ENCODE data around the gene CLDN9. TPM values are rescaled to one million over a fixed set of nuclear protein-coding genes. Genes with fewer than 3 reads are reported as not detected.

Gene CLDN9
- total RNA-seq, 1 donor from 2014 or later, result not detected

DNA sequence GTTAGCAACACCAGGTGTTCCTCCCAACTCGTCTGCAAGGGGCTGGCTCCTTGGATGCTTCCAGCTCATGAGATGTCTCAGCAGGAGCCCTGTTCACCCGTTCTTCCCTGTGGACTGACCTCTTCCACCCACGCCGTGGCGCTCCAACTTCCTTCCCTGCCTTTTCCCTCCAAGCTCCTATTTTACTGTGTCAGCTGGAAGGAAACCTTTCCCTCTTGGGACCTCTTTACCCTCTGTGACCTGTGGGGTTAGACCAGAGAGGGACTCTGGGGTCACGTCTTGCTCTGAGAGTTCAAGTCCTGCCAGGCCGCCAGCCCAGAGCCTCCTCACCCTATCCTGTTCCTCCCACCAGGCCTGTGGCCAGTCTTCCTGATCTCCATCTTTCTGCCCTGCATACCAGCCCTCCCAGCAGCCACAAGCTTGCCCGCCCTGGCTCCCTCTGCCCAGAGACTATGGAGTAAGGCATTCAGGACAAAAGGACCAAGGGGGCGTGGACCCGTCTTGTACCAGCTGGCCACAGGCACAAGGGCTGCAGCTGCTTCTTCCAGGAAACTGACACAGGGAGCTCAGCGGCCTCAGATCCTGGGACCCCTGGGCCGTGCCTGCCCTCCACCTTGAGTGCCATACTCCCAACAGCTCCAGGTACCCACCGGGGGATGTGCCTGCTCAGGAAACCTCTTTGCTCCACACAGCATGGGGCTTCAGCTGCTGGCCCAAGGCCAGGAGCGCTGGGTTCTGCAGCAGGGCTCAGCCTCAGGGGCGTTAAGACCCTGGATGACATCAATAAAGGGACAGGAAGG is 40.5 kb upstream of the CLDN9 start:
- Histone ChIP-seq H3K4me1 (peaks cover 6 to 17% of the 10 kb centered on the region in 2 donors), H3K4me3 (no peak overlapping the region), H3K27me3 (peaks cover 10% of the 10 kb centered on the region), H3K36me3 (no peaks in the 10 kb centered on the region), H3K27ac (no peak overlapping the region), H3K9me3 (no peaks in the 10 kb centered on the region)
- intact Hi-C loops (cut with DNase I), result no loop called here
- TF ChIP-seq, protein P1, sequence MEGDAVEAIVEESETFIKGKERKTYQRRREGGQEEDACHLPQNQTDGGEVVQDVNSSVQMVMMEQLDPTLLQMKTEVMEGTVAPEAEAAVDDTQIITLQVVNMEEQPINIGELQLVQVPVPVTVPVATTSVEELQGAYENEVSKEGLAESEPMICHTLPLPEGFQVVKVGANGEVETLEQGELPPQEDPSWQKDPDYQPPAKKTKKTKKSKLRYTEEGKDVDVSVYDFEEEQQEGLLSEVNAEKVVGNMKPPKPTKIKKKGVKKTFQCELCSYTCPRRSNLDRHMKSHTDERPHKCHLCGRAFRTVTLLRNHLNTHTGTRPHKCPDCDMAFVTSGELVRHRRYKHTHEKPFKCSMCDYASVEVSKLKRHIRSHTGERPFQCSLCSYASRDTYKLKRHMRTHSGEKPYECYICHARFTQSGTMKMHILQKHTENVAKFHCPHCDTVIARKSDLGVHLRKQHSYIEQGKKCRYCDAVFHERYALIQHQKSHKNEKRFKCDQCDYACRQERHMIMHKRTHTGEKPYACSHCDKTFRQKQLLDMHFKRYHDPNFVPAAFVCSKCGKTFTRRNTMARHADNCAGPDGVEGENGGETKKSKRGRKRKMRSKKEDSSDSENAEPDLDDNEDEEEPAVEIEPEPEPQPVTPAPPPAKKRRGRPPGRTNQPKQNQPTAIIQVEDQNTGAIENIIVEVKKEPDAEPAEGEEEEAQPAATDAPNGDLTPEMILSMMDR (IDR thresholded peaks at IDR 0.05), result no peak
- DNase-seq (ENCODE audit: low spot score in 2 of 2), result no peak

DNA sequence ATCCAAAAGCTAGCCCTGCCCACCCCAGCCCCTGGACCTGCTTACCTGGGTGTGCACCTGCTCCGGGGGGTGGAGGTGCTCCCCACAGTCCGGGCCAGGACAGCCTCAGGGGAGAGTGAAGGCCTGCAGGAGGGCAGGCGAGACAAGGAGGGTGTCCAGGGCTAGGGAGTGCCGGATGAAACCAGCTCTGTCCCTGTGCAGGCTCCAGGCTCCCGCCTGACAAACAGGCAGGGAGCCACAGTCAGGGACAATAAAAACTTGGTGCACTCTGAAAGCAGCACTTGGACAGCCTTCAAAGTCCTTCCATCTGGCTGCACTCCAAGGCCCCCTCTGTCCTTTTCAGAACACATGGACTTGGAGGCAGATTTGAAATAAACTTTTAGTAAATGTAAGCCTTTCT is 39.6 kb upstream of the CLDN9 start:
- intact Hi-C loops (cut with DNase I), result no loop called here
- Histone ChIP-seq H3K36me3 (no peaks in the 10 kb centered on the region), H3K4me3 (no peak overlapping the region), H3K4me1 (peaks cover 5 to 17% of the 10 kb centered on the region in 2 donors), H3K9me3 (no peaks in the 10 kb centered on the region), H3K27ac (no peak overlapping the region), H3K27me3 (peaks cover under 1% of the 10 kb centered on the region)
- no peak for DNase-seq (ENCODE audit: low spot score in 2 of 2)
- TF ChIP-seq, protein P1 (IDR thresholded peaks at IDR 0.05), result no peak

DNA sequence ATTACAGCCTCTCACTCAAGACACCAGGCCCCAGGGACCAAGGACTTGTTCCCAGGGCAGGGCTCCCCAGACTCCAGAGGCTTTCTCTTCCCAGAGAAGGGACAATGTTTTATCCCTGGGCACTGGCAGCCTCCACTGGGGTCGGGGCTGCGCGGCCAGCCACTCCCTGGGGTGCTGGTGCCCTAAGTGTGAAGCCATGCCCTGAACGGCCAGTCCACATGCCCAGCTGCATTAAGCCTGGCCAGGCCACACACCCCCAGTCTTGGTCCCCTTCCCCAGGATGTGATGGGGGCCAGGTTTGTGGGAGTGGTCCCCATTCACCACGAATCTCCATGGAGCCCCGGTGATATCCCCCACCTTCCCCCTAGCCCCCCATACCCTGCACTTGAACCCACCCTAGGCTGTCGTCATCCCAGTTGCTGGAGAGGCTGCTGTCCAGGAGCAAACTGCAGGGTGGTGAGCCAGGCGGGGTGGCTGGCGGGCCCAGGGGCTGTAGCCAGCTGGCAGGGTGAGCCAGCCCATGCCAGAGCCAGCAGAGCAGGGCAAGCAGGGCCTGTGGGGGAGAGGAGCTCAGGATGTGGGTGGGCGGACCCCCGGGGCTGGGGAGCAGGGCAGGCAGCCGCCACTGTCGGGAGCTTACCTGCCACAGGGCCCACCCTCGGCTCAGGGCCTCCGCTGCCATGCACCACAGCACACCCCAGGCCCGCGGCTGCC is 39.0 kb upstream of the CLDN9 start:
- Histone ChIP-seq H3K9me3 (no peaks in the 10 kb centered on the region), H3K4me3 (no peak overlapping the region), H3K36me3 (no peaks in the 10 kb centered on the region), H3K27me3 (no peaks in the 10 kb centered on the region), H3K27ac (no peak overlapping the region), H3K4me1 (peaks cover 3 to 12% of the 10 kb centered on the region in 2 donors)
- DNase-seq (ENCODE audit: low spot score in 2 of 2), result no peak
- TF ChIP-seq, protein P1 (IDR thresholded peaks at IDR 0.05), result no peak
- intact Hi-C loops (cut with DNase I), result no loop called here

DNA sequence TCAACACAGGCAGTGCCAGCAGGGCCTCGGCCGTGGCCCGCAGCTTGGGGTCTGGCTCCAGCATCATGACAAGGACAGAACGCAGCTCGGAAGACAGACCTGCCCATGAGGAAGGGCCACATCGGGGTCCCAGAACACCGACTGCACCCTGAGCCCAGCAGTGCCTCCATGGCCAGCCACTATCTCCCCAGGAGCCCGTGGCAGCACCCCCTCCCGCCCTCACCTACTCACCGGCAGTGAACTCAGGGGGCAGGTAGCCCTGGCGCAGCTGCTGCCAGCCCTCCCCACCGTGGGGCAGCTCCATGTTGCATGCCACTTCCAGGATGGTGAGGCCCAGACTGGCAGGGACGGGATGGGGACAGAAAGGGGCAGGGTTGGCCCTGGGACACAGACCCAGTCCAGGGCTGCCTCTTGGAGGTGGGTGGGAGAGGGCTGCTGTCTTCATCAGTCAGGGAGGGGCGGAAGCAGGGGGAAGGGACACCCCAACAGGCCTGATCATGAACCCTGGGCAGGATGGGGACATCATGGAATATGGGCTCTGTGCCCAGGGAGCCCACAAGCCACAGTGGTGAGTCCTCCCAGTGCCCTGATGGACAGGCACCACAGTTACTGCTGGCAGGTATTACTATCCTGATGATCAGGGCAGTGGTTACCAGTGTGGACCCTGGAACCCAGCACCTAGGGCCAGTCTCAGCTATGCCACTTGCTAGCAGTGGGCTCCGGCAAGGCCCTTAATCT is 38.2 kb upstream of the CLDN9 start:
- Histone ChIP-seq H3K27me3 (no peaks in the 10 kb centered on the region), H3K36me3 (no peaks in the 10 kb centered on the region)

DNA sequence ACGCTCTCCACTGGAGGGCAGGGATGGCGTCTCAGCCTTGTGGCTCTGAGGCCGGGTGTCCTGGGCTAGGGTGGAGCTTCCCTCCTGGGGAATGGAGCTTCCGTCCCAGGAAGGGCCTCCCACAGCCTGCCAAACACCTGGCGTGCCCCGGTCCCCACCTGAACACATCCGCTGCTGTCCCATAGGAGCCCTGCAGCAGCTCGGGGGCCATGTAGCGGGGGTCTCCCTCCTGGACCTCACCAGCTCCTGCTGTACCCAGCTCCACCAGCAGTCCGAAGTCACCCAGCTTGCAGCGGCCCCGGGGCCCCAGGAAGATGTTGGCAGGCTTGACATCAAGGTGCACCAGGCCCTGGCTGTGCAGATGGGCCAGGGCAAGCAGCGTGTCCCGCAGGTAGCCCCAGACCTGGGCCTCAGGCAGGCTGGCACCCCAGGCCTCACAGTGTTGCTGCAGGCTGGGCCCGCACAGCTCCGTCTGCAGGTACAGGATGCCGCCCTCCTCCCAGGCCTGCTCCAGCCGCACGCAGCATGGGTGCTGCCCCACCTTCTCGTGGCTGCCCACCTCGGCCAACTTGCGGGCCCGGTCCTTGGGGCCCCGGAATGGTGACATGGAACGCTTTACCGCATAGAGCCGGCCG is 37.4 kb upstream of the CLDN9 start:
- H3K27ac ChIP-seq, result no peak overlapping the region
- peaks cover 5 to 7% of the 10 kb centered on the region in 2 donors for H3K4me1 ChIP-seq
- intact Hi-C loops (cut with DNase I), result no loop called here
- H3K36me3 ChIP-seq, result no peaks in the 10 kb centered on the region
- TF ChIP-seq, protein P1 (IDR thresholded peaks at IDR 0.05), result no peak
- no peaks in the 10 kb centered on the region for H3K9me3 ChIP-seq
- no peak for DNase-seq (ENCODE audit: low spot score in 2 of 2)
- H3K4me3 ChIP-seq, result no peak overlapping the region
- H3K27me3 ChIP-seq, result no peaks in the 10 kb centered on the region

More for the DNA sequence above, 38.2 kb upstream of the CLDN9 start:
- TF ChIP-seq, protein P1 (IDR thresholded peaks at IDR 0.05), result no peak
- H3K4me1 ChIP-seq, result peaks cover 2 to 9% of the 10 kb centered on the region in 2 donors
- H3K4me3 ChIP-seq, result no peak overlapping the region
- no peak for DNase-seq (ENCODE audit: low spot score in 2 of 2)
- no peak overlapping the region for H3K27ac ChIP-seq
- intact Hi-C loops (cut with DNase I), result no loop called here
- H3K9me3 ChIP-seq, result no peaks in the 10 kb centered on the region
